Measurements from ENCODE around the gene CCDC124.

The CCDC124 gene

GRCh38 chr19:17953869-17954268 lies 21.1 kb downstream of the CCDC124 start:
- no peak for DNase-seq (ENCODE audit: low spot score)

- no peak for DNase-seq (ENCODE audit: low spot score)
Measured at GRCh38 chr19:17954401-17954800, 21.6 kb downstream of the CCDC124 start.

GRCh38 chr19:17957149-17957849 lies 24.5 kb downstream of the CCDC124 start:
- no peak for DNase-seq (ENCODE audit: low spot score)

- no peak for DNase-seq (ENCODE audit: low spot score)
Measured at GRCh38 chr19:17957885-17958284, 25.1 kb downstream of the CCDC124 start.

DNA sequence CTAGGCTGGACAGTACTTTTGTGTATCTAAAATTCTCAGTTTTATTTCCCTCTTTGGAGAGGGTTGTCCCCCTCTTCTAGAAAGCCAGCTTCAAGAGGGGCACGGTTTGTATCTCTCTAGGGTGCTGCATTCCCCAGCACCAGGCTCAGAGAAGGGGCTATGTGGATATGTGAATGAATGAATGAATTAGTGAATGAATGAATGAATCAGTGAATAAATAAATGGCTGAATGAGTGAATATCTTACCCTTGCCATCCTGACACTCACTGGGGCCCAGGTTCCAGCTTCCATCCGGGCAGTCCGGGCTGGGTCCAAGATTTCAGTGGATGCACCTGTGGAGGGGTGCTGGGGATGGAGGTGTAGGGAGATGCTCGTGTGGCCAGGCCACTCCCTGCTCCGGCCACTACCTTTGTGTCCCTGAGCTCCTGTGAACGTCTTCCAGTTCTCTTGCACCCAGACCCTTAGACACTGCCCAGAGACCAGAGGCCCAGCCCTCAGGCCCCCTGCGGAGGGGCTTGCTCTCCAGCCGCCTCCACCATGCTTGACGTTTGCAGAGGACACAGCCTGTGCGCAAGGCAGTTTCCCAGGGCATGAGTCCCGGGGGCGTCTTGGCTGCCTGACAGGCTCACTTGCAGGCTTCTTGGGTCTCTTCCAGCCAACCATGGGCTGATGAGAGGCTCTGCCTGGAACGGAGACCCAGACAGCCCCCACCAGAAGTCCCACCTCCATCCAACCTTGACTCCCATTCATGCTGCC lies 31.3 kb downstream of the CCDC124 start:
- no peak for DNase-seq (ENCODE audit: low spot score)

DNA sequence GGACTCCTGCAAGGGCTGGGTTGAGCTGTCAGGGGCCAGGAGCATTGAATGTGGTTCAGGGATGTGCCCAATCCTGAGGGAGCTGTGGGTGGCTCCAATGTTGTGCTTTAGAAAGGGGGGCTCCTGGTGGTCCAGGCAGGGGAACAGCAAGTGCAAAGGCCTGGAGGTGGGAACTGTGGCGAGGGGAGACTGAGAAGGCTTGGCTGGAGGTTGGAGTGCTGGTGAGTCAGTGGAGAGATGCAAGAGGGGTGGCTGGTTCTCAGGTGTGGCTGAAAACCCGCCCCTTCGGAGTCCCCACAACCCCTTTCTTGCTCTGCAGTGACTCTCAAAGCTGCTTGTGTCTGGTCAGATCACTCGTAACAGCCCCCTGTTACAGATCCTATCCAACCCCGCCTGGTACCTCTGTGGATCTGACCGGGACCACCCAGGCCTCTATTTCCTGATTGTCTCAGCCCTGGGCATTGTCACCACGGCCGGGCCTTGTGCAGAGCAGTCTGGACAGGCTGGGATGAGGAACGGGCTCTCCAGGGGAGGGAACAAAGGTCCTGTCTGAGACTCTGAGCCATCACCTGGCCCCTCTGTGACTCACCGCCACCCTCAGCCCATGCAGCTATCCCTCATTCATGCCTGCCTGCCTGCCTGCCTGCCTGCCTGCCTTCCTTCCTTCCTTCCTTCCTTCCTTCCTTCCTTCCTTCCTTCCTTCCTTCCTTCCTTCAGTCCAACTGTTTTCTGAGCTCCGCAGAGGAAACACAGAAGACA lies 32.7 kb downstream of the CCDC124 start:
- DNase-seq (ENCODE audit: low spot score): no peak

DNA sequence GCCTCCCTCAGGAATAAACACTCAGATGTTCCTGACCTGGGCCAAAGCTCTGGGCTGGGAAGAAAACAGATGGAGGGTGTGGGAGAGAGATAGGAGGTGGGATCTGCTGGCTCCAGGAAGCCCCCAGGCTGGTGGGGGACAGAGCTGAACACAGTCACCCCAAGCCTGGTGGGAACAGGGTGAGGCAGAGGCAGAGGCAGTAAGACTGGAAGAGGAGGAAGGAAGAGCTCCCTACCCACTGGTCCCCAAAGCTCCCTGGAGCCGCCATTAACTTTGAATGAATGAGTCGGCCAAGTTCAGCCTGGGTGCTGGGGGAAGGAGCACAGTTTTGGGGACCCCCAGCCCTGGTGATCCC lies 33.3 kb downstream of the CCDC124 start:
- DNase-seq (ENCODE audit: low spot score): no peak

- DNase-seq (ENCODE audit: low spot score): no peak
Measured at GRCh38 chr19:17966550-17967256, 33.9 kb downstream of the CCDC124 start, which contains the start of gene KCNN1. Gene KCNN1 (plus strand): TSS chr19:17967107. CDS start chr19:17973889, 6,782 bp downstream.

- DNase-seq (ENCODE audit: low spot score): no peak
Measured at GRCh38 chr19:17967257-17968051, 34.6 kb downstream of the CCDC124 start.

DNA sequence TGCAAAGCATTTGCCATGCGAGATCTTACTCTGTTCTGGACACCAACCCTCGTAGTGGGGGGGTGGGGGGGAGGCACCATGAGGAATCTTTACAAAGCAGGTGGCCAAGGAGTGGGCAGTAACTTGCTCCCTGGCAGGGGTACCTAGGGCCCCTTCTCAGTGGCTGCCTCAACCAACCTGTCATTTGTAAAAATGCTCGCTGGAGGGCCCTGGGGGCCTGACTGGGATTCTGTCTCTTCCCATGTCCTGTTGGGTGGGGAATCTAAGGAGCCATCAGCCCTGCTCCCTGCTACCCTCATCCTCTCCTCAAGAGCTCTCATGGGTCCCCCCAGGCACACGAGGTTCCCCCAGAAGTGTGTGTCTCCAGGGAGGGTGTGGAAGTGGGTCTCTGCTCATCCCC lies 35.5 kb downstream of the CCDC124 start:
- no peak for DNase-seq (ENCODE audit: low spot score)

GRCh38 chr19:17969096-17969792 lies 36.4 kb downstream of the CCDC124 start:
- no peak for DNase-seq (ENCODE audit: low spot score)

- DNase-seq (ENCODE audit: low spot score): no peak
Measured at GRCh38 chr19:17972230-17972629, 39.4 kb downstream of the CCDC124 start.

DNA sequence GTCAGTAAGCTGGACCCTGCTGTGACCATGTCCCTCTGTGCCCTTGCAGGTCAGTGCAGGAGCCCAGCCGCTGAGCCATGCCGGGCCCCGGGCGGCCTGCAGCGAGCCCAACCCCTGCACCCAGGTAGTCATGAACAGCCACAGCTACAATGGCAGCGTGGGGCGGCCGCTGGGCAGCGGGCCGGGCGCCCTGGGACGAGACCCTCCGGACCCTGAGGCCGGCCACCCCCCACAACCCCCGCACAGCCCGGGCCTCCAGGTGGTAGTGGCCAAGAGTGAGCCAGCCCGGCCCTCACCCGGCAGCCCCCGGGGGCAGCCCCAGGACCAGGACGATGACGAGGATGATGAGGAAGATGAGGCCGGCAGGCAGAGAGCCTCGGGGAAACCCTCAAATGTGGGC lies 40.9 kb downstream of the CCDC124 start:
- DNase-seq (ENCODE audit: low spot score): no peak

GRCh38 chr19:17974551-17974950 lies 41.7 kb downstream of the CCDC124 start:
- DNase-seq (ENCODE audit: low spot score): no peak

- DNase-seq (ENCODE audit: low spot score): no peak
Measured at GRCh38 chr19:17975032-17975431, 42.2 kb downstream of the CCDC124 start.

GRCh38 chr19:17977021-17977420 lies 44.2 kb downstream of the CCDC124 start:
- no peak for DNase-seq (ENCODE audit: low spot score)

GRCh38 chr19:17977488-17977887 lies 44.7 kb downstream of the CCDC124 start:
- DNase-seq (ENCODE audit: low spot score): no peak

DNA sequence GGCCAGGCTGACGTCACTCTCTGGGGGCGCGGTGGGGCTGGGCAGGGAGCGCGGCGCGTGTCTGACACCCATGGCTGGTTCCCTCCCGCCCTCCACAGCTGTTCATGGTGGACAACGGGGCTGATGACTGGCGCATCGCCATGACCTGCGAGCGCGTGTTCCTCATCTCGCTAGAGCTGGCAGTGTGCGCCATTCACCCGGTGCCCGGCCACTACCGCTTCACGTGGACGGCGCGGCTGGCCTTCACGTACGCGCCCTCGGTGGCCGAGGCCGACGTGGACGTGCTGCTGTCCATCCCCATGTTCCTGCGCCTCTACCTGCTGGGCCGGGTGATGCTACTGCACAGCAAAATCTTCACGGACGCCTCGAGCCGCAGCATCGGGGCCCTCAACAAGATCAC lies 48.8 kb downstream of the CCDC124 start:
- no peak for DNase-seq (ENCODE audit: low spot score)

DNA sequence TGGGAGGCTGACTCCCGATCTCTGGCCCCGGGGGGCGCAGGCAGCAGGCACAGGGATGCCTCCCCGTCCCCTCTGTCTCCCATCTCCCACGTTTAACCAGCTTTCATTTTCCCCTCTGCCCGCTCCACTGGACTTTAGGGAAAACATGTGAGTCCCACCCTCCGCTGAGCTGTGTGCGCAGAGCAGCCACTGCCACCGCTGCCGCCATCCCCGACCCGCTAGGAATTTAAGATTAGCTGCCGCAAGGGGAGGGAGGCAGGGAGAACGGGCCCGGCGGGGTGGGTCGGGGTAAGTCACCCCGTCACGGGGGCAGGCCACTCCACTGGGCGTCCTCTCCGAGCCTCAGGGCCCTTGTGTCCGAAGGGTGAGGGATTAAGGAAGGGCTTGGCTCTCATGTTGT lies 49.6 kb downstream of the CCDC124 start:
- no peak for DNase-seq (ENCODE audit: low spot score)

- DNase-seq (ENCODE audit: low spot score): no peak
Measured at GRCh38 chr19:17985037-17985818, 52.4 kb downstream of the CCDC124 start.

Data from activated CD4-positive, alpha-beta T cell treated with anti-CD3 and anti-CD28 coated beads, Interleukin-2, Interleukin-4, amounts not matched to agents 100 ng/mL and 50 ng/mL, durations not matched to agents 16 hours and 8 hours (primary cell).